Right atrium auricular region (tissue), 2 donors: ENCODE data around the gene LPAR2. TPM values are rescaled to one million over a fixed set of nuclear protein-coding genes. Genes with fewer than 3 reads are reported as not detected.

Source experiments
- DNase-seq: peaks from one replicate; pipeline ENCODE4 v3.0.0-alpha.2; 2019; ENCODE audit warnings: low spot score
- H3K27ac ChIP-seq, 2 donors: fragments of 200-600 bp; sonication (generic); 1 replicate in 1 of 2; 2 replicates in 1 of 2; pipeline ENCODE4 v1.5.1; 2016 to 2019
- H3K27me3 ChIP-seq, 2 donors: fragments of 200-600 bp; sonication (generic); one replicate each; pipeline versions ENCODE4 v1.5.1 to v1.6.0; 2017 to 2019
- H3K36me3 ChIP-seq: fragments of 200-600 bp; sonication (generic); one replicate; pipeline ENCODE4 v1.5.1; 2016
- H3K4me1 ChIP-seq, 2 donors: fragments of 200-600 bp; sonication (generic); one replicate each; pipeline versions ENCODE4 v1.5.1 to v1.6.0; 2017 to 2019
- H3K4me3 ChIP-seq, 2 donors: fragments of 200-600 bp; sonication (generic); 1 replicate in 1 of 2; 2 replicates in 1 of 2; pipeline ENCODE4 v1.5.1; 2017 to 2019; ENCODE audit warnings: mild to moderate bottlenecking in 1 of 2, moderate library complexity in 1 of 2
- H3K9me3 ChIP-seq, 2 donors: fragments of 200-600 bp; sonication (generic); one replicate each; pipeline ENCODE4 v1.5.1; 2019
- total RNA-seq, 2 donors: library from RNA; depleted of rRNA; stranded (reverse); fragments of >200 nt; gene quantifications; one replicate each; pipeline ENCODE4 v1.1.0, GENCODE V29; 2016
- TF ChIP-seq, protein P1 (sequence below), 2 donors: fragments of 200-600 bp; sonication (generic); IDR thresholded peaks; one replicate each; pipeline ENCODE4 v1.5.1; 2019; ENCODE audit warnings: antibody characterized with exemption in 2 of 2

Gene LPAR2
- total RNA-seq, 2 donors from 2014 or later: 0.89 to 3.1 TPM

DNA sequence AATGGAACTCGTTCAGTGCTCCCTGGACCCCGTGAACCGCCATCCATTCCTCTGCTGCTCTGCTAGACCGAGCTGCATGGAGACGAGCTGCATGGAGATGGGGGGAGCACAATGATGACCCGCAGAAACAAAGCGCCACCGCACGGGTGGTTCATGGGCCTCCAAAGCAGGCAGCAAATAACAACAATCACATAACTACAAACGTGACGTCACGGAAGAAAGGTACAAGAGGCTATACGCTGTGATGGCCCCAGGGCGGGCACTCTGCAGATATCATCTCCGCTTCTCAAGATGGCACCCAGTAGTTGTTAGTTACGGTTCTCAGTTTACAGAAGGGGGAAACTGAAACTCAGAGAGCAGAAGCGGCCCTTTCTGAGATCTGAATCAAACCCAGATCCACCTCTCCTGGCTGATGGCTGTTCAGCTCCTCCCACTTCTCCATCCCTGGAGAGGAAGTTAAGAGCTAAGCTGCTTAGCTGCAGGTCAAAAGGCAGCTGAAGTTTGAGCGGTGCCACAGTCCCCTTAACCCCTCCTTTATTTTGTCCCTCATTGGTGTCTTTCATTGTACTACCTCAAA, 33.7 kb upstream of the LPAR2 start:
- no peak overlapping the region for H3K27ac ChIP-seq
- H3K9me3 ChIP-seq: no peaks in the 10 kb centered on the region
- H3K27me3 ChIP-seq: no peaks in the 10 kb centered on the region
- H3K4me1 ChIP-seq: peaks cover 0 to 21% of the 10 kb centered on the region in 2 donors
- no peak for DNase-seq
- no peak overlapping the region for H3K4me3 ChIP-seq
- TF ChIP-seq, protein P1, sequence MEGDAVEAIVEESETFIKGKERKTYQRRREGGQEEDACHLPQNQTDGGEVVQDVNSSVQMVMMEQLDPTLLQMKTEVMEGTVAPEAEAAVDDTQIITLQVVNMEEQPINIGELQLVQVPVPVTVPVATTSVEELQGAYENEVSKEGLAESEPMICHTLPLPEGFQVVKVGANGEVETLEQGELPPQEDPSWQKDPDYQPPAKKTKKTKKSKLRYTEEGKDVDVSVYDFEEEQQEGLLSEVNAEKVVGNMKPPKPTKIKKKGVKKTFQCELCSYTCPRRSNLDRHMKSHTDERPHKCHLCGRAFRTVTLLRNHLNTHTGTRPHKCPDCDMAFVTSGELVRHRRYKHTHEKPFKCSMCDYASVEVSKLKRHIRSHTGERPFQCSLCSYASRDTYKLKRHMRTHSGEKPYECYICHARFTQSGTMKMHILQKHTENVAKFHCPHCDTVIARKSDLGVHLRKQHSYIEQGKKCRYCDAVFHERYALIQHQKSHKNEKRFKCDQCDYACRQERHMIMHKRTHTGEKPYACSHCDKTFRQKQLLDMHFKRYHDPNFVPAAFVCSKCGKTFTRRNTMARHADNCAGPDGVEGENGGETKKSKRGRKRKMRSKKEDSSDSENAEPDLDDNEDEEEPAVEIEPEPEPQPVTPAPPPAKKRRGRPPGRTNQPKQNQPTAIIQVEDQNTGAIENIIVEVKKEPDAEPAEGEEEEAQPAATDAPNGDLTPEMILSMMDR (IDR thresholded peaks at IDR 0.05): no peak
- peaks cover 34% of the 10 kb centered on the region for H3K36me3 ChIP-seq

DNA sequence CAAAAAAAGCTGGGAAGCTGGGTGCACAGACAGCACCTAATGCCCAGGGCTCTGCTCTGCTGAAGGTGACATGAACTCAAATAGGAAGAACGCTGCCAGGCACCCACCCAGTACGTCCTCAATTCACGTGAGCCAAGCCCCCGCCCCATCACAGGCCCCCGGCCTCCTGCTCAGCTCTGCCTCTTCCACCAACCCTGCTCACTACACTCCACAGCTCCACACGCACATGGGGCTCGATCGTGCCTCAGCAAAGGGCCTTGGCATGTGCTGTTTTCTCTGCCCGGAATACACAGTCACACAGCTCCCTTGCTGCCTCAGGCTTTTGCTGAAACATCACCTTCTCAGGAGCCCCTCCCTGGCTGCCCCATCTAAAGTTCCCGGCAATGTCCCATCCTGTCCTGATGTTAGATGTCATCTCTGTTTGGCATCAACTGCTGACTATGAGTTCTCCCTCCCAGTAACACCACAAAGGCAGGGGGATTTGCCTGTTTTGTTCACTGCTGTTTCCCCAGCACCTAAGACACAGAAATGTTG, 33.2 kb upstream of the LPAR2 start:
- no peaks in the 10 kb centered on the region for H3K27me3 ChIP-seq
- no peak overlapping the region for H3K27ac ChIP-seq
- no peaks in the 10 kb centered on the region for H3K9me3 ChIP-seq
- H3K36me3 ChIP-seq: peaks cover 39% of the 10 kb centered on the region
- no peak for DNase-seq
- TF ChIP-seq, protein P1 (IDR thresholded peaks at IDR 0.05): no peak
- peaks cover 0 to 21% of the 10 kb centered on the region in 2 donors for H3K4me1 ChIP-seq
- H3K4me3 ChIP-seq: no peak overlapping the region

DNA sequence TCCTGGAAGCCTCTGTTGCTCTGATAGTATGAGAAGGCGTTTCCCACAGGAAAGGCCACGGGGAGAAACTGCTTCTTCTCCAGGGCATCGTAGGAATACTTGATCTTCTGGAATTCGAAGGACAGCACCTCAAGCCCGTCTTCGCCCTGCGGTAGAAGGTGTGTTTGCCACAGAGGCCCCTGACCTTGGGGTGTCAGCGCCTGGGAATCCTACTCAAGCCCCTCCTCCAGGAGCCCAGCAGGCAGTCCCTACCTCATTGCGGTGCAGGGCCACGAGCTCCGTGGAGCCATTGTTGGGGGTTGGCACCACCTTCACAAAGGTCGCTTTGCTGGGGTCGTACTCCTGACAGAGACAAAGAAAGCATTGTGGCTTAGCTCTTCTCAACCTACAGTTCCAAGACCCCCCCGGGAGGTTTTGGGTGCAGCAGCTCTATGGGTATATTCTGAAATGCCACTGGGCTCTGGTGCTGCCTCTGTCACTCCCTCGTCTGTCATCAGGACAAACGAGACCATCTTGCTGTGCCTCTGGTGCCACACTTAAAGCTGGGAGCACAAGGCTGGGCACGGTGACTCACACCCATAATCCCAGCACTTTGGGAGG, 31.7 kb upstream of the LPAR2 start:
- H3K9me3 ChIP-seq: no peaks in the 10 kb centered on the region
- no peak overlapping the region for H3K4me3 ChIP-seq
- DNase-seq: no peak
- H3K36me3 ChIP-seq: peaks cover 54% of the 10 kb centered on the region
- H3K4me1 ChIP-seq: peaks cover 0 to 21% of the 10 kb centered on the region in 2 donors
- no peaks in the 10 kb centered on the region for H3K27me3 ChIP-seq
- TF ChIP-seq, protein P1 (IDR thresholded peaks at IDR 0.05): no peak
- no peak overlapping the region for H3K27ac ChIP-seq

DNA sequence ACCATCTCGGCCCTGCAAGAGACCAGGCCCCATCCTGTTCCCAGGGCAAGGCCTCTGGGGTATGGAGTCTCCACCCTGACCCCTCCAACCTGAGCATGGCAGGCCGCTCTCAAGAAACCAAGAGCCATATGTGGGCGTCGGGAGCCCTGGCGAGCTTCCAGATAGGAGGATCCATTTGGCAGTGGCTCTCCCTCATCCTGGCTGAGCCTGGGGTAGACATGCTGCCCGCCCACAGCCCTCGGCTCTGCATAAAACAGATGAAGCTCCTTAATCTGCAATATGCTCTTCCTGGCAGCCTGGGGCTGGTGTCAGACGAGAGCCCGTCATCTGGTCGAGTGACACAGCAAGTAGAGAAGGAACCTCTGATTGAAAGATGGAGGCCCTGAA, 29.4 kb upstream of the LPAR2 start:
- no peaks in the 10 kb centered on the region for H3K9me3 ChIP-seq
- H3K4me3 ChIP-seq: no peak overlapping the region
- TF ChIP-seq, protein P1 (IDR thresholded peaks at IDR 0.05): no peak
- H3K36me3 ChIP-seq: peaks cover 78% of the 10 kb centered on the region
- H3K27me3 ChIP-seq: no peaks in the 10 kb centered on the region
- no peak overlapping the region for H3K27ac ChIP-seq
- H3K4me1 ChIP-seq: peaks cover 0 to 13% of the 10 kb centered on the region in 2 donors
- DNase-seq: no peak

DNA sequence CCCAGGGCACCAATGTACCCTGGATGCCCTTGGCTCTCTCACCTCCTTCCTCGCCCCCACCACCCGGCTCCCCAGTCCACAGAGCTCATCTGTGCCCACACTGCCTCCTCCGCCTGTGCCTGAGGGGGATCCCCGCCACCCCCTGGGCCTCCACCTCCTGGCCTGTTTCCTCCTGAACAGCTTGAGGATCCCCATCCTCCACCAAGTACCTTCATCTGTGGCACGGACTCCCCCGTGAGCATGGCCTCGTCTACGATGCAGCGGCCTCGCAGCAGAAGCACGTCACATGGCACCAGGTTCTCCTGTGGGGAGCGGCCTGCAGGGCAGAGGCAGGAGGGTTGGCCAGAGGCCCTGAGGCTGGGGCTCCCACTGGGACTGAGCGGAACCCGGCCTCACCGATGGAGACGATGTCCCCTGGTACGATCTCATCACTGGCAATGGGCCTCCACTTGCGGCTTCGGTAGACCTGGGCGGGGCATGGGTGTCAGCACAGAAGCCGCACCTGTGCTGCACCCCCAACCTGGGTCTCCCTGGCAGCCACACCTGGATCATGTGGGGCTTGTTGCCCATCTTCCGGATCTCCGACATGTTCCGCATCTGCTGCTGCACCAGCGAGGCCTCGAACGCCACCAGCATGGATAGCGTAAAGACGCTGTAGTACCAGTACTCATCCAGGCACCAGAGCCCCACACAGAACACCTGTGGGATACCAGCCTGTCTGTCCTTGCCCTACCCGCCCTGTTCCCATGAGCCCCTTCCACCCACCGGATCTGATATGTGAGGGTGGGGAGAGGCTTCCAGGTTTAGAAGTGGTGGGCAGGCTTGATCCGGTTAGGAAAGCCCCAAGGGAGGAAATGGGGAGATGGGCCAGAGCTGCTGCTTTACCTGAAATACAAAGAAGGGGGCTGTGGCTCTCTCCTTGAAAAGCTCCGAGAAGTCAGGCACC, 28.7 kb upstream of the LPAR2 start:
- H3K4me1 ChIP-seq: peaks cover 0 to 7% of the 10 kb centered on the region in 2 donors
- TF ChIP-seq, protein P1 (IDR thresholded peaks at IDR 0.05): no peak
- no peak for DNase-seq
- no peak overlapping the region for H3K4me3 ChIP-seq
- H3K9me3 ChIP-seq: no peaks in the 10 kb centered on the region
- no peak overlapping the region for H3K27ac ChIP-seq
- H3K27me3 ChIP-seq: no peaks in the 10 kb centered on the region
- peaks cover 84% of the 10 kb centered on the region for H3K36me3 ChIP-seq
